SK-MEL-5 (cell line): ENCODE data around the gene DCTN4. TPM values are rescaled to one million over a fixed set of nuclear protein-coding genes. Genes with fewer than 3 reads are reported as not detected.

Experiments
- DNase-seq: peaks from one replicate; pipeline ENCODE4 v3.0.0-alpha.2; 2016; ENCODE audit warnings: low read depth, low spot score
- in situ Hi-C: cut with HindIII; loops from 2 replicates; pipeline ENCODE4 v1.10.0; 2016; ENCODE audit warnings: low sequenced_read_pairs, high pct_unique_total_duplicates, low pct_unique_long_range_greater_than_20kb
- total RNA-seq: library from RNA; depleted of rRNA; stranded (reverse); fragments of >200 nt; shearing (Covaris generic); gene quantifications from 2 replicates; pipeline ENCODE4 v1.2.3, GENCODE V29; 2014

DCTN4 gene
- total RNA-seq, 1 experiment from 2014 or later = 43.1 TPM

DNA sequence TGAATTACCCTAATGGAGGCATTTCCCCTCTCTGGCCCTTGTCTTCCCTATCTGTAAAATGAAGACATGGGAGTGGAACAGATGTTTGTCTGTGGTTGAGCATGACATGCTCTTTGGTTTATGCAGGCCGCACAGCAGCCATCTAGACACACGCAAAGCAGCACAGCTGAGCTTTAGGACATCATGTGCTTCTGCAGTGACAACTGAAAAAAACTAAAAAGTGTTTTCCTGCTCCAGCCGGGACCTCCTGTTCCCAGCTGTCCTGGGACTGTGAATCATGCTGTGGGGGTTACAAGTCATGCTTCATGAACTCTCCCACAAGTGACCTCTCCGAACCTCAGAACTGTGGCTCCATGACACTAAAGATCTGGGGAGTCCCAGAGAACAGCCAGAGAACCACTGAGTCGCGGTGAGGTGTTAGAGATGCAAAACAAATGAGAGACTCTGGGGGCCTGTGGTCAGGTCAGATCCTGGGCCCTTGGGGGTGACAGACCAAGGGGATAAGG lies 21.4 kb upstream of the DCTN4 start:
- in situ Hi-C loops = no loop called here
- DNase-seq = no peak

DNA sequence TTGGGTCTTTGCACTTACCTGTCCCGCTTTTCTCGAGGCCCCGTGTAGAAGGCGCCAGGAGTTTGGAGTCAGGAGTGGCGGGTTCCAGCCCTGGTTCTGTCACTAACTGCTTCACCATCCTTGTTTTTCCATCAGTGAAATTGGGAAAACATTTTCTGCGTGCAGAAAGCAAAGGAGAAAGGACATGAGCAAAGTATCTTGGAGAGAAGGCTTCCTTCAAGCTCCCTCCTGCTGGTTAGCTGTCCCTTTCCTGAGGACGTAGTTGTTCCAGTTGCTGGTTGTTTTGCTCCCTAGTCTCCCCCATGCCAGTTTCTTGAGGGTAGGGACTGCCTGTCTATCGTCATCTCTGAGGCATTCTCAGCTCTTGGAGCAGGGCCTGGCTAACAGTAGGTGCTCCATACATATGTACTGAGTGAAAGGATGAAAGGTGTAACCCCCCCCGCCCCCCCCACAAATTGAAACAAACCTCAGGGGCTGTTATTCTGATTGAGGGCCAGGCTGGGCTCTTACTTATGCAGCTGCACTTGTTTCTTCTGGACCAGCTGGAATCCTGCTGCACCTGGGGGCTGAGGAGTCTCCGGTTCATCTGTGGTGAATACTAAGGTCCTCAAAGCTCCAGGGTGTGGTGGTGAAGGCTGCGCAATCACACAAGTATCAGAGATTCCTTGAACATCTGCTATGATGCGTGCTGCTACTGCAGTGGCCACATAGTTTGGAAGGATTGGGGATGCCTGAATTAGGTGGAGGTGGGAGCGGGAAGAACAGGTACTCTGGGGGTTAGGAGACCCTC lies 20.8 kb upstream of the DCTN4 start:
- in situ Hi-C loops = no loop called here
- DNase-seq = no peak

DNA sequence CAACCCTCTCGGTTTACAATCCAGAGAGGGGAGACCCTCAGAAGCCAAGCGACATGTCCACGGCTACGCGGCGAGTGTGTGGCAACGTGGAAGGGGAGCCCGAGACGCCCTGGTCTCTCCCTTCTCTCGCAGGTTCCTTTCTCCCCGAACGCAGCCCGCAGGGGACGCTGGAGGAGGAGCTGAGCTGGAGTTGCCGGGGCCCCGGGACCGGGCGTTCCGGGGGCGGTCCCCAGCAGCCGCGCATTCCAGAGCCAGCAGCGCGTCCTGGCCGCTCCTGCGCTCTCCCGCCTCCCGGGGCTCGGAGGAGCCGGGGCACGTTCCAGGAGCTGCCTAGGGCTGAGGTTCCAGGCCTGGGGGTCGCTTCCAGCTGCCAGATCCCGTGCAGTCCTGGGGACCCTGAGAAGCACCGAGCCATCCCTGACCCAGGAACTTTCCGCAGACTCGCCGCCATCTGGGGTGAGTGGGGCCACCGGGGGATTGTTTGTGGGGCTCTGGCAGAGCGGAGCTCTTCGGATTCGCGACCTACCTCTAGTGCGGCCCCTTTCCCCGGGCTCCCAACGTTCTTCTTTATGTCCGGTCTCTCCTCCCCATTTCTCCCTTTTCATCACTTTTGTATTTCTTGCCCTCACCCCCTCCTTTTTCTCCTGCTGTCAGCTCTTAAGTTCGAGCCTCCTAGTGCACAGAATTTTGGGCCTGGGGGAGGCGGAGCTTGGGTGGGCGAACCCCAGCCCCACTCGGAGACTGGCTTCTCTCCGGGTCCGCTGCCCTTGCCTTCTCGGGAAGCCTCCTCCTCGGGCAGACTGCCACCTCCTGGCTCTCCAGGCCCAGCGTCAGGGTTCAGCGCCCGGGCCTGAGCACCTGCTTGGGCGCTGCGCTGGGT lies 19.9 kb upstream of the DCTN4 start, which contains the start of gene SMIM3:
Gene SMIM3, plus strand, starts transcription at position 241 of the 880 bp plus-strand sequence. CDS start 16,684 bp downstream, outside the sequence.
- DNase-seq = peak; percentile 55
- in situ Hi-C loops = no loop called here

DNA sequence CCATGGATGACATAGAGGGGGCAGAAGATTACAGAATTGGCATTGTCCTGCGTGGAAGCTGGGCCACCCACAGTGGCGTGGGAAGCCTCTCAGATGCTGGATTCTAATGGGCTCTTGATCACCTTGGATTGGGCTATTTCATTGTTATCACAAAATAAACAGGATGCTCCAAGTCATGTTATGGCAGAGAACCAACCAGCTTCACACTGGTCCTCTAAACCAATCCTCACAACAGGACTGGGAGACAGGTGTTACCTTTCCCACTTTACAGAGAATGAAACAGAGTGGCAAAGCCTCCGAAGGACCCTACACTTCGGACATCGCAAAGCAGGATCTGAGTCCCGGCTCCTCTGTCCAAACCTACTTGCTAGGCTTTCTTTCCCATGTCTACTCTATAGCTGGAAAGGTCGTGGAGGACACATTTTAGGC lies 19.3 kb upstream of the DCTN4 start:
- no peak for DNase-seq
- in situ Hi-C loops = no loop called here

DNA sequence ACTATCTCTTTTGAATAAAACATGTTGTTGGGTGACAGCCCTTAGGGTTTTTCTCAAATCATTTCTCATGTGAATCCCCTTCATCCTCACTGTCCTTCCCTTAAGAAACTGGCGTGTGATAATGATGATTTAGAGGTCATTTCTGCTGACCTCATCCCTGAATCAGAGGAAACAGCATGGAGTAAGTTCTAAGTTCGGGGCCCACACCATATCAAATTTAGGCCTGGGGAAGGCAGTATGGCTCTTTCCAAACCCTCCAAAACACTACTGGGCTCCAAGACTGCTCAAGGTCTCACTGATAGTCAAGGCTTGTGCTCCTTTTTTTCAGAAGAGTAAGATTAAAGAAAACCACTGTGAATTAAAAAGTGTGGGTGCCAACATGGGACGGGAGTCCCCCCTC lies 18.9 kb upstream of the DCTN4 start:
- DNase-seq = no peak
- in situ Hi-C loops = no loop called here

DNA sequence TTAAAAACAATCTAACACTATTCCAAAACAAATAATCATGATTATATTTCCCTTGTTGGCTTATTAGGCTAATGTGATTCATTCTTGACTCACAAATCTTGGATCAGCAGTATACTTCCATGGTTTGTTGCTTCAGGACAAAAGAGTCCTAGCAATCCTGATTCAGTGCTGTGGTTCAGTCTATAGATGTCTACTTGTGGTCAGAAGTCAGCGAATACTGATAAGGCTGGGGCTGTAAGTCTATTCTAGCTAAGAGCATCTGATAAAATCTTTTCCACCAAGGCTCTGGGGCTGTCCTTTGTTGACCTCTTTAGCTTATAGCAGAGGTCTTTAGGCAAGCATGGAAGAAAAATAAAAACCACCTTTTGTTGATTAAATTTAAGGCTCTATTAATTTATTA lies 15.3 kb upstream of the DCTN4 start:
- in situ Hi-C loops = no loop called here
- no peak for DNase-seq

DNA sequence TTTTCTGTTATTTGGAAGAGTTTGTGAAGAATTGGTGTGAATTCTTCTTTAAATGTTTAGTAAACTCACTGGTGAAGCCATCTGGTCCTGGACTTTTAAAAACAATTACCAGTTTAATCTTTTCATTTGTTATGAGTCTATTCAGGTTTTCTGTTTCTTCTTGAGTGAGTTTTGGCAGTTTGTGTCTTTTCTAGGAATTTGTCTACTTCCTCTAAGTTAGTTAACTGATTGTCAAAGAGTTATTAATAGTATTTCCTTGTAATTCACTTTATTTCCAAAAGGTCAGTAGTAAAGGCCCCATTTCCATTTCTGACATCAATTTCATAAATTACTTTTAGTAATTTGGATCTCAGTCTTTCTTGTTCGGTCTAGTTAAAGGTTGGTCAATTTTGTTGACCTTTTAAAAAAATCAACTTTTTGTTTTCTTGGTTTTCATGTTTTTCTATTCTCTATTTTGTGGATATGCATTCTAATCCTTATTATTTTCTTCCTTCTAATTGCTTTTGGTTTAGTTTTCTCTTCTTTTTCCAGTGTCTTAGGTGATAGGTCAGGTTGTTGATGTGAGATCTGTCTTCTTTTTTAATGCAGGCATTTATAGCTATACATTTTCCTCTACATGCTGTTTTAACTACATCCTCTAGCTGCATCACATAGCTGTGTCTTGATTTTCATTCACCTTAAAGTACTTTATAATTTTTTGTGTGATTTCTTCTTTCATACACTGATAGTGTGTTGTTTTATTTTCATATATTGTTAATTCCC lies 12.4 kb upstream of the DCTN4 start:
- in situ Hi-C loops = no loop called here
- no peak for DNase-seq

DNA sequence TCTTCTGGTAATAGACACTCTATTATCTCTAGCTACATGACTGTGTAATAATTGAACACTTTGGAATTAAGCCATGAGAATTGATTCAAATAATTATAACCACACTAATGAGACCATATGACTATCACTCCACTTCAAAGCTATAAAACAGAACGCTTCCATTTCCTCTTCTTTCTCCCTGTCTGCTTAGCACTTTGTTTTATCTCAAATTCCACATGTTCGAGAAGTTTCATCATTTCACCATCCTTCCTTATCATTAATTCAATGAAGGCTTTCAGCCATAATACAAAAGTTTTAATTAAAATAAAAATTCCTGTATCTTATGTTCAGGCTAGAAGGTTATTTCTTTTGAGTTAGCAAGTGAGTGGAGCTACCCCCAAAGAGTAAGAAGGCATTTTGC lies 7.4 kb upstream of the DCTN4 start:
- in situ Hi-C loops = no loop called here
- no peak for DNase-seq

DNA sequence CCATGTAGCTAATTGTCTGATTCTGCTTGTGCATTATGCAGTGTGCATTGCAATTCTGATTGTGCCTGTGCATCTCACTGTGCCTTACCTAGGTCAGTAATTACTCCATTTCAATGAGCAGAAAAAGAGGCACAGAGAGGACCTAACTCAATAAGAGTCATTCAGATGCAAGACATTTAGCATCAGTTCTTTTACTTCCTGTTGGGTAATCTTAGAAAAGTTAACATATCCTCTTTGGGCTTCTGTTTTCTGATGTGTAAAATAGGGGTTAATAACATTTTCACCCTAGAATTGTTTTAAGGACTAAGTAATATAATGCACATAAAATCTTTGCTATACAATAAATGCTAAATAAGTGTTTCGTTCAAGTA lies 7.0 kb upstream of the DCTN4 start:
- in situ Hi-C loops = no loop called here
- DNase-seq = no peak

DNA sequence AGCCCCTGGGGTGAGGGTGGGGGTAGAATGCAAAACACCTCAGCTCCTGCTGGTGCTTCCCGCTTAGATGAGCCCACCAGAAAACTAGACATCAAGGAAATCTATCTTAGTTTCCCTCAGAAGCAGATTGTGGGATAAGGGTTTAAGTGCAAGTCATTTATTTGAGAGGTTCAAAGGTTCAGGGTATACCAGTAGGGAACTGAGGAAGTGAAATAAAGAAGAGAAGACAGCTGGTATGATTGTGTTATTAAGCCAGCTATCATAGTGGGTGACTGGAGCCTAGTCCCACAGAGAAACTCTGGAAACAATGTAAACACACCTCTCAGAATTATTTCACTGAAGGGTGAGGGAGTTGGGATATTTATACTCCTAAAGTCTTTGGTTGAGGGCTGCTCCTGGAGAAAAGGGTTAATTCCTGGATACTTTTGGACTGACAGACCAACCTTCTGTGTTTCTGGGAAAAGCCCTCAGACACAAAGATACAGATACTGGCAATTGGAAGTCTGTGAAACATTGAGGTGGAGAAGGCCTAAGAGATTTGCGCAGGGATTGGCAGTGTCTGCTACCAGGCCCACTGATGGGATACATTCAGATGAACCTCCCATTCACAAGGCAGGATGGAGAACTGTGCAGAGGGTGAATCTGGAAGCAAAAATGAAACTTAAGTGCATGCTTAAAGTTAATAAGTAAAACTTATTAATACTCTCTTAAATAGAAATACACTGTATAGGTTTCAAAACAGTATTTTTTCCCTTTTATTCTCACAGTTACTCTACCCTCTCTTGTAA lies 6.4 kb upstream of the DCTN4 start:
- in situ Hi-C loops = no loop called here
- no peak for DNase-seq

DNA sequence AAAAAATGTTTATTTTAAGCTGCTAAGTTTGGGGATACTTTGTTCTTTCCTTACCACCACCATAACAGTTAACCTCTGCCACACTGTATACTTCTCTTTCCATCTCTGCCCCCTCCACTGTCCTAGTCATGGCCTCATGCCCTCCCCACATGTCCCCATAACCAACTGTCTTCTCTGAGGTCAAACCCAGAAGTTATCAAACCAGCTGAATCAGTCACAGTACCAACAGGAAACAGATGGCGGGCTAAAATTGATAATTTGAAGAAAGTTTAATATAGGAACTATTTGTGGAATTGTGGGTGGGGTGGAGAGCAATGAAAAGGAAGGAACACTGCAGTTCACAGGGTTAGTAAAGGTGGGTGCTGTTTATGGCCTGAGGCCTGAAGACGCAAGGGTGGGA lies 5.7 kb upstream of the DCTN4 start:
- in situ Hi-C loops = no loop called here
- DNase-seq = no peak

DNA sequence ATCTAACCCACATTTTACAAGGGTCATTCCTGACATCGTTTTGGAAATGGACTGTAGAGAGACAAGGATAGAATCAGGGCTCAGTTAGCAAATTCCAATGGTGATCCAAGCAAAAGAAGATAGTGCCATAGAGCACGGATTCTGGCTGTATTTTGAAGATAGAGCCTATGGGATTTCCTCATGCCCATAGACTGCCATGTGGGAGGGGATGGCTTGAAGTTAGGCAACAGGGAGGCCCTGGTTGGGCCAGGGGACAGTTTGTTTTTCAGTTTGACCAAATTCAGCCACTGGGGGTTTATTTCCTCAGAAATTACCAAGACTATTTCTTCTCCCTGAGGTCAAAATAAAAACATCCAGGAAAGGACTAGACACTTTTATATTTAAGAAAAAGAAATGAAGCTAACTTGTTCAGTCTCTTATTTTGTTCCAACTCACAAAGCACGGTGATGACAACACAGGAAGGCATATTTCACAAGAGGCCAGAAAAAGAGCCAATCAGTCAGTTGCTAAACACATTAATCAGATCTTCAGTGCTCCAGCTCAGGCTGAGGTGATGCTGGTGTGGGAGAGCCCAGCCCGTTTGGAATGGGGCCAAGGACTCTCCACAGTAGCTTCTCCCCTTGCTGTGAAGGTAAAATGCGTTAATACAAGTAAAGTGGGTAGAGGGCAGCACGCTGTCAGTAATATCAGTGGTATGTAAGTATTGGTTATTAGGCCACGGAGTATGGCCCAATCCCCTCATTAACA lies 4.4 kb upstream of the DCTN4 start:
- in situ Hi-C loops = no loop called here
- DNase-seq = no peak

DNA sequence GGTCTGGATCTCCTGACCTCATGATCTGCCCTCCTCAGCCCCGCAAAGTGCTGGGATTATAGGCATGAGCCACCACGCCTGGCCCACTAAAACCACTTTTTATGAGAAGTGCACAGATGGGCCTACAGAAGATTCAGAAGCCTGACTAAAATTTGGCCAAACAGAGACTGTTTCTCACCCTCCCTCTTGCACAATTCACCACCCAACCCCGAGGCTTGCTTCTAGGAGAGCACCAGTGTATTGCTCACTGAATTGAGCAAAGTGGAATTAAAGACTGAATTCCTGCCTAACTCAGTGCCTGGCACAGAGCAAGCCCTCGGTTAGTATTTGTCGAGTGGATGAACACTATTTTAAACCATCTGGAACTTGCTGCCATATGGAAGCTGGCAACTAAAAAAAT lies 3.4 kb upstream of the DCTN4 start:
- no peak for DNase-seq
- in situ Hi-C loops = no loop called here

DNA sequence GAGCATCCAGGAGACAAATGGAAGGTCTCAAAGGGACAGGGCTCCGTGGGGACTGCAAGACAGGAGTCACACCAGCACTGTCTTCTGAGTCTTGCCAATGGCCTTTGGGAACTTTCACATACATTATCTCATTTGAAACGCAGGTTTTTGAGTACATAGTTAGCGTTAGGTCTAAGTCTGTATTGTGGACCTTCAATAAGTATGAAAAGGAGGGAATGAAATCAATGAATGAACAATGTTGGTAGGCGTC lies 442 bp upstream of the DCTN4 start:
- in situ Hi-C loops = no loop called here
- no peak for DNase-seq

DNA sequence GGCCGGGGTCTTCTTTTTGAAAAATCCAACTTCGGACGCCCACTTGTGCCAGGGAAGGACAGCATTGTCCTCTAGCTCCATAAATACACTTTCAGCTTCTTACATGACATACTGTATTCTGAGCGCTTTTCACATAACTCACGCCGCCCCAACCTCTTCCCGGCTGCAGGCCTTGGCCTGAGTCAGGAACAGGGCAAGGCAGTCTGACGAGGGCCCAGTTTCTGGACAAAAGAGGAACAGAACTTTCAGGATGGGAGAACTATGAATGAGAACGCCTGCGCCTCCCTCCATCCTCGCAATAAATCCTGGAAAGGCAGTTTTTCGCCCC lies 650 bp downstream of the DCTN4 start:
- no peak for DNase-seq
- in situ Hi-C loops = no loop called here

DNA sequence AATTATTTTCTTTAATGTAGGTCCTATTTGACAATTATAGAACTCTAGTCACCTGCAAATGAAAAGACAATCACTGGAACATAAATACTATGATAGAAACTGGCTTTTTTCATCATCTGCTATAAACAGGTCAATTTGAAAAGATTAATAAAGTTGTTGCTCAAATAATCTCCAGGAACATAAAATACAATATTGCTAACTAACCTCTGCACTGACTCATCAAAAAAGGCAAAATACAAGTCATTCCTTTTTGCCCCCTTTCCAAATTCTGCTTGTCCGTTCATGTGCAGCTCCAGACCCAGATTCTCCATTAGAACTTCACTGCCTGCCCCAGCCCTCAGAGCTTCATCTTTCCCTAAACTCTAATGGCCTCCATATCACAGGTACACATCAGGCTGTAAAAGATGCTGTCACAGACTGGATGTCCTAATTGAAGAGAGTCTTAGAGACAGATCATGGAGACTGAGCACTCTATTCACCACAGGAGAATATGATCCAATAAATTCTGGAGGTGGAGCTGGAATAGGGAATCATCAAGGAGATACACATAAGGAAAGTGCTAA lies 1.6 kb downstream of the DCTN4 start:
- in situ Hi-C loops = no loop called here
- DNase-seq = no peak

DNA sequence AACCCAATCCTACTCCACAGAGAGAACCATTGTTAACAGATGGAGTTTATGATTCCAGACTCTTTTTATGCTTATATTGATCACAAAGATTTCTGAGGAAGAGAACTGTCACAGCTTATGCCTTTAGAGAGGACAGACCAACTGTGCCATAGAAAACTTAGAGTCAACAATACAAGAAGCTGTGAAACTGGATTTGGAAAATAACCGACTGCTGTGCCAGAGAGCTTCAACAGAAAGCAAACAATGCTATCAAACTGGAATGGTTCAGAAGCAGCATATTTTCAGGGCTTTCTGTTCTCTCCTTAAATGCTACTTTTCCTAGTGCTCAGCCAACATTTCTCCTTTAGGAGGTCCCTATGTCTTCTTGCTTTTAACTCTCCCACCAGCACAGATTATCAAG lies 5.0 kb downstream of the DCTN4 start:
- in situ Hi-C loops = no loop called here
- no peak for DNase-seq
